K562 (cell line): ENCODE results near the gene TMEM273. TPM values are rescaled to one million over a fixed set of nuclear protein-coding genes. Genes with fewer than 3 reads are reported as not detected.
A peak's percentile ranks its signal among the peaks of the same experiment; 100 is the strongest.

Source experiments
- BRD9 ChIP-seq: fragments of 450-650 bp; IDR thresholded peaks from 2 replicates; pipeline ENCODE4 v1.6.1; 2018; ENCODE audit warnings: low read depth; ENCODE audit not compliant: partially characterized antibody
- CBX5 ChIP-seq: IDR thresholded peaks from 2 replicates; pipeline ENCODE4 v1.6.1; 2014; ENCODE audit warnings: low read depth, borderline replicate concordance
- GMEB1 ChIP-seq: fragments of 250-450 bp; sonication (Bioruptor Pico); IDR thresholded peaks from 2 replicates; pipeline ENCODE4 v1.4.0; 2020; ENCODE audit warnings: mild to moderate bottlenecking
- HNRNPLL ChIP-seq: fragments of 200-400 bp; formaldehyde crosslinking; IDR thresholded peaks from 2 replicates; pipeline ENCODE4 v1.6.1; 2017; ENCODE audit warnings: low read length, low read depth, mild to moderate bottlenecking; ENCODE audit not compliant: poor library complexity, severe bottlenecking
- L3MBTL2 ChIP-seq: fragments of 450-650 bp; IDR thresholded peaks from 2 replicates; pipeline ENCODE4 v1.6.1; 2016; ENCODE audit warnings: mild to moderate bottlenecking, moderate library complexity
- PHTF2 ChIP-seq: fragments of 250-450 bp; sonication (Bioruptor Pico); IDR thresholded peaks from 2 replicates; pipeline ENCODE4 v1.5.0; 2021; ENCODE audit warnings: mild to moderate bottlenecking
- POLR3G ChIP-seq: IDR thresholded peaks from 2 replicates; pipeline ENCODE4 v1.6.1; 2011; ENCODE audit not compliant: insufficient read length, insufficient replicate concordance; ENCODE audit errors: extremely low read depth
- SAP30 ChIP-seq: fragments of 200-600 bp; sonication (generic); IDR thresholded peaks from 2 replicates; pipeline ENCODE4 v1.6.1; 2012; ENCODE audit warnings: borderline replicate concordance, low read depth, mild to moderate bottlenecking, moderate library complexity, low read length, control low read depth, inconsistent platforms; ENCODE audit not compliant: insufficient read depth, poor library complexity, severe bottlenecking
- SMARCE1 ChIP-seq: fragments of 450-650 bp; IDR thresholded peaks from 2 replicates; pipeline ENCODE4 v1.7.1; 2016; ENCODE audit warnings: mild to moderate bottlenecking
- ZNF134 ChIP-seq: fragments of 250-450 bp; sonication (Bioruptor Pico); conservative IDR thresholded peaks from 2 replicates; pipeline ENCODE4 v1.4.0; 2020
- ZNF224 ChIP-seq: sonication (generic); formaldehyde crosslinking; IDR thresholded peaks from 2 replicates; pipeline ENCODE4 v1.8.0; 2022; ENCODE audit warnings: mild to moderate bottlenecking, missing genetic modification reagents
- ZNF347 ChIP-seq: fragments of 450-650 bp; formaldehyde crosslinking; IDR thresholded peaks from 2 replicates; pipeline ENCODE4 v1.4.0; 2020; ENCODE audit warnings: low read depth, mild to moderate bottlenecking, moderate library complexity
- ZNF395 ChIP-seq: fragments of 200-800 bp; sonication (Bioruptor generic); IDR thresholded peaks from 2 replicates; pipeline ENCODE4 v1.6.1; 2017; ENCODE audit warnings: missing genetic modification characterization, missing compliant biosample characterization
- ZNF551 ChIP-seq: fragments of 250-450 bp; sonication (Bioruptor Pico); IDR thresholded peaks from 2 replicates; pipeline ENCODE4 v1.5.0; 2021; ENCODE audit warnings: mild to moderate bottlenecking, moderate library complexity
- ZNF644 ChIP-seq: fragments of 200-800 bp; sonication (Bioruptor generic); IDR thresholded peaks from 2 replicates; pipeline ENCODE4 v1.6.1; 2016; ENCODE audit warnings: low read depth, missing genetic modification characterization, missing compliant biosample characterization
- ZSCAN29 ChIP-seq: fragments of 450-650 bp; IDR thresholded peaks from 2 replicates; pipeline ENCODE4 v1.6.1; 2017
- polyA plus RNA-seq, 8 experiments: library from polyadenylated mRNA; depleted of rRNA in 4 of 8; stranded (reverse) in 5 of 8; unstranded in 3 of 8; fragments of >200 nt; fragmentation: Nextera tagmentation in 2 of 8; fragmentation: Illumina TruSeq in 1 of 8; extraction: Ambion mirVana in 2 of 8; extraction: Trizol in 1 of 8; gene quantifications; 2 replicates each; pipeline versions ENCODE4 v1.2.1 to v1.2.3, GENCODE V29; 2011 to 2014; ENCODE audit warnings: inconsistent platforms in 1 of 8, missing spikeins in 1 of 8
- total RNA-seq, 7 experiments: library from RNA; depleted of rRNA in 6 of 7; stranded (reverse); fragments of >200 nt in 6 of 7; fragmentation: Illumina TruSeq in 2 of 7; extraction: Trizol in 2 of 7; gene quantifications; 2 replicates each; pipeline versions ENCODE4 v1.2.1 to v1.2.3, GENCODE V29; 2011 to 2021; ENCODE audit warnings: low replicate concordance in 1 of 7
- TF ChIP-seq, protein P1 (sequence below): IDR thresholded peaks from 3 replicates; pipeline ENCODE4 v1.6.1; 2011; ENCODE audit warnings: borderline replicate concordance, mild to moderate bottlenecking, moderate library complexity; ENCODE audit not compliant: insufficient read length; ENCODE audit errors: extremely low read depth
- TF ChIP-seq, protein P2 (sequence below): IDR thresholded peaks from 2 replicates; pipeline ENCODE4 v1.6.1; 2011; ENCODE audit warnings: borderline replicate concordance, low read depth, mild to moderate bottlenecking, moderate library complexity, low read length; ENCODE audit not compliant: insufficient read depth, poor library complexity, severe bottlenecking

The TMEM273 gene
- total and polyA plus RNA-seq, 9 of the 15 experiments (the other 6 are each of a cell fraction or from before 2014, with no cell fraction given): 39.2 to 131 (median 95.6) TPM

DNA sequence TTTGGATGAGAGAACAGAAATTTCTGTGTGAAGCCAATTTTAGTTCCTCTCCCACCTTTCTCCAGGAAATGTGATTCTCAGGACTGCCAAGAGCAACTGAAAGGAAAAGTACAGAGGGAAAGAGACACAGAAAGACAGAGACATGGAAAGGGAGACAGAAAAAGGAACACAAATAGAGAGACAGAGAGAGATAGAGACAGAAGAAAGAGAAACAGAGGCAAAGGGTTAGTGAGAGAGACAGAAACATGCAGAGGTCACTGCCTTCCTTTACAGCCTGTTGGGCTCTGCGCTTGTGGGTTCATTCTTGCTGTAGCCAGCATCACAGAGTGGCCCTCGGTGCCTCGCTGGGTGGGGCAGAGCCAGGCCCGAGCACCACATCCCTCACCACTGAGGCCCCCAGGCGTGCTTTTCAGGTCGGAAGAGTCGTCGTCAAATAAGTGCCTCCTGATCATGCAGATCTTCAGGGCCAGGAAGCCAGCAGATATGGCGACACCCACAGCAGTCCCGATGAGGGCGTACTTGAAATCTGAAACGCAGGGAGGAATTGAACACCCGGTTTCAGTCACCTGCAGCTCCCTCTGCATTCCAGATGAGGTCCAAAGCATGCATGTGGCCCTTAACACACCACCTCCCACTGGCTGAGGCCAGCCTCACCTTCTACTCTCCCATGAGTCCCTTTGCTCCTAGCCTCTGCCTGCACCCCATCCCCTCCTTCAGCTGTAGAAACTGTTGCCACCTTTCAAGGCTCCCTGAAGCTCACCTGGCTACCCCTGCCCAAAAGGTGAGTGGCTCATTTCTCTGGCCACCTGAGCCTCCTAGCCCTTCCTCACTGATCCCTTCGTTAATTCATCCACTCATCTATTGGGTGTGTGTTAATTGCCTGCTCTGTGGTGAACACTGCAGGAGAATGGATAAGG lies 21.4 kb downstream of the TMEM273 start (continued):
- TF ChIP-seq, protein P1, sequence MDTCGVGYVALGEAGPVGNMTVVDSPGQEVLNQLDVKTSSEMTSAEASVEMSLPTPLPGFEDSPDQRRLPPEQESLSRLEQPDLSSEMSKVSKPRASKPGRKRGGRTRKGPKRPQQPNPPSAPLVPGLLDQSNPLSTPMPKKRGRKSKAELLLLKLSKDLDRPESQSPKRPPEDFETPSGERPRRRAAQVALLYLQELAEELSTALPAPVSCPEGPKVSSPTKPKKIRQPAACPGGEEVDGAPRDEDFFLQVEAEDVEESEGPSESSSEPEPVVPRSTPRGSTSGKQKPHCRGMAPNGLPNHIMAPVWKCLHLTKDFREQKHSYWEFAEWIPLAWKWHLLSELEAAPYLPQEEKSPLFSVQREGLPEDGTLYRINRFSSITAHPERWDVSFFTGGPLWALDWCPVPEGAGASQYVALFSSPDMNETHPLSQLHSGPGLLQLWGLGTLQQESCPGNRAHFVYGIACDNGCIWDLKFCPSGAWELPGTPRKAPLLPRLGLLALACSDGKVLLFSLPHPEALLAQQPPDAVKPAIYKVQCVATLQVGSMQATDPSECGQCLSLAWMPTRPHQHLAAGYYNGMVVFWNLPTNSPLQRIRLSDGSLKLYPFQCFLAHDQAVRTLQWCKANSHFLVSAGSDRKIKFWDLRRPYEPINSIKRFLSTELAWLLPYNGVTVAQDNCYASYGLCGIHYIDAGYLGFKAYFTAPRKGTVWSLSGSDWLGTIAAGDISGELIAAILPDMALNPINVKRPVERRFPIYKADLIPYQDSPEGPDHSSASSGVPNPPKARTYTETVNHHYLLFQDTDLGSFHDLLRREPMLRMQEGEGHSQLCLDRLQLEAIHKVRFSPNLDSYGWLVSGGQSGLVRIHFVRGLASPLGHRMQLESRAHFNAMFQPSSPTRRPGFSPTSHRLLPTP: no peak
- TF ChIP-seq GMEB1 (CRISPR knock-in tag) (no peak), ZNF644 (no peak), ZNF395 (CRISPR knock-in tag) (no peak), PHTF2 (CRISPR knock-in tag) (no peak), CBX5 (no peak), ZSCAN29 (0 out of 2 replicates have a peak, but pooled peaks have one; percentile 6), HNRNPLL (no peak), SMARCE1 (no peak), ZNF347 (CRISPR knock-in tag) (no peak), BRD9 (no peak), ZNF551 (CRISPR knock-in tag) (no peak), ZNF134 (CRISPR knock-in tag) (no peak), POLR3G (no peak), L3MBTL2 (peak; percentile 58), SAP30 (no peak), ZNF224 (CRISPR knock-in tag) (no peak)
- TF ChIP-seq, protein P2, sequence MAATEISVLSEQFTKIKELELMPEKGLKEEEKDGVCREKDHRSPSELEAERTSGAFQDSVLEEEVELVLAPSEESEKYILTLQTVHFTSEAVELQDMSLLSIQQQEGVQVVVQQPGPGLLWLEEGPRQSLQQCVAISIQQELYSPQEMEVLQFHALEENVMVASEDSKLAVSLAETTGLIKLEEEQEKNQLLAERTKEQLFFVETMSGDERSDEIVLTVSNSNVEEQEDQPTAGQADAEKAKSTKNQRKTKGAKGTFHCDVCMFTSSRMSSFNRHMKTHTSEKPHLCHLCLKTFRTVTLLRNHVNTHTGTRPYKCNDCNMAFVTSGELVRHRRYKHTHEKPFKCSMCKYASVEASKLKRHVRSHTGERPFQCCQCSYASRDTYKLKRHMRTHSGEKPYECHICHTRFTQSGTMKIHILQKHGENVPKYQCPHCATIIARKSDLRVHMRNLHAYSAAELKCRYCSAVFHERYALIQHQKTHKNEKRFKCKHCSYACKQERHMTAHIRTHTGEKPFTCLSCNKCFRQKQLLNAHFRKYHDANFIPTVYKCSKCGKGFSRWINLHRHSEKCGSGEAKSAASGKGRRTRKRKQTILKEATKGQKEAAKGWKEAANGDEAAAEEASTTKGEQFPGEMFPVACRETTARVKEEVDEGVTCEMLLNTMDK: no peak
